SIG-M5 treated with dmso at 0.1 percent for 504 hours (cell line): ENCODE data around the gene ABHD17A.
"Not testable (repeated sequence)": the region's sequence is repeated elsewhere in the genome, so short reads cannot be mapped to it uniquely, and the experiment has no call there.

Experiments used
- DNase-seq: peaks from one replicate; lab custom pipeline; 2025; ENCODE audit not compliant: unreplicated experiment; lab: John Stamatoyannopoulos, UW

Gene ABHD17A

DNA sequence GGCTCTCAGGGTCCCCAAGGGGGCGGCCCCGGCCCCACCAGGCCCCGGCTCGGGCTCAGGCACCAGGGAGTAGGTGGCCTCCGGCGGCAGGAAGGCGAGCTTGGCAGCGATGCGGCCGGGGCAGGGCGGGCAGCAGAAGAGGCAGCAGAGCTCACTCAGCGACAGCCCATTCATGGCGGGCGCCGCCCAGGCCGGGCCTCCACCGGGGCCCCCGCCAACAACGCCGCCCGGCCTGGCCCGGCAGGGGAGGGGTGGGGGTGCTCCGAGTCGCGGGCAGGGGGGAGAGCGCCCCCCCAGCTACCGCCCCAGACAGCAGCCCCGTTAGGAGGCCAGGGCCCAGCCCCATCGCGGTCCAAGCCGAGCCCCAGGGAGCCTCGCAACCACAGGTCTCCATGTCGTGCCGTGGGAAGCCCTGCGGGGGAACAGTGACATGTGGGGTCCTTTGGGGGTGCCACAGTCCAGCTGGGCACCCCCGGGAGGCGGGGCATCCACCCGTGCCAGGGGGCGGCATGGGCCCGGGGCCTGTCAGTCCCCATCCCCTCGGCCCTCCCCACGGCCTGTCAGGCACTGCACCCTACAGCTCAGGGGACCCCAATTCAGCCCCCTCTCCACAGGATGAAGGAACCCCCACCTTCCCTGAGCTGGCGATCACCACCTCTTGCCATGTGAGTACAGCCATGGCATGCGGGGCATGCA lies 3.8 kb downstream of the ABHD17A start:
- DNase-seq: not testable (repeated sequence)

- no peak for DNase-seq
Observed at GRCh38 chr19:1880611-1881392, 4.5 kb downstream of the ABHD17A start.

DNA sequence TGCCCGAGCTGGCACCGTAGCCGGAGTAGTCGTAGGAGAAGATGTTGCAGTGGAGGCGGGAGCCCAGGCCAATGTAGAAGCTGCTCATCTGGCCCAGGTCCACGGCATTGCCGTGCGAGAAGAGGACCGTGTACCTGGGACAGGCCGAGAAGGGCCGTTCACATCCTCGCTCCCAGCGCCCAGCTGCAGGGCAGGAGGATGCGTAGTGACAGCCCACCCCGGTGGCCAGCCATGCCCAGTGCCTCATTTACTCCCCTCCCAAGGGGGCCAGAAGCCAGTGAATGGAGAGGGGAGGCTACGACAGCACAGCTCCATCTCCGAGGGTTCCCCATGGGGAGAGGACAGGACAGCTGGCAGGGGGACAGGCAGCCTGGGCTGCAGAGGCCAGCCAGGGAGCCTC lies 5.3 kb downstream of the ABHD17A start:
- not testable (repeated sequence) for DNase-seq

- DNase-seq: not testable (repeated sequence)
Observed at GRCh38 chr19:1878583-1878982, 6.7 kb downstream of the ABHD17A start.

GRCh38 chr19:1877280-1877660 lies 8.0 kb downstream of the ABHD17A start:
- DNase-seq: not testable (repeated sequence)

- DNase-seq: not testable (repeated sequence)
Observed at GRCh38 chr19:1876496-1877279, 8.6 kb downstream of the ABHD17A start.

DNA sequence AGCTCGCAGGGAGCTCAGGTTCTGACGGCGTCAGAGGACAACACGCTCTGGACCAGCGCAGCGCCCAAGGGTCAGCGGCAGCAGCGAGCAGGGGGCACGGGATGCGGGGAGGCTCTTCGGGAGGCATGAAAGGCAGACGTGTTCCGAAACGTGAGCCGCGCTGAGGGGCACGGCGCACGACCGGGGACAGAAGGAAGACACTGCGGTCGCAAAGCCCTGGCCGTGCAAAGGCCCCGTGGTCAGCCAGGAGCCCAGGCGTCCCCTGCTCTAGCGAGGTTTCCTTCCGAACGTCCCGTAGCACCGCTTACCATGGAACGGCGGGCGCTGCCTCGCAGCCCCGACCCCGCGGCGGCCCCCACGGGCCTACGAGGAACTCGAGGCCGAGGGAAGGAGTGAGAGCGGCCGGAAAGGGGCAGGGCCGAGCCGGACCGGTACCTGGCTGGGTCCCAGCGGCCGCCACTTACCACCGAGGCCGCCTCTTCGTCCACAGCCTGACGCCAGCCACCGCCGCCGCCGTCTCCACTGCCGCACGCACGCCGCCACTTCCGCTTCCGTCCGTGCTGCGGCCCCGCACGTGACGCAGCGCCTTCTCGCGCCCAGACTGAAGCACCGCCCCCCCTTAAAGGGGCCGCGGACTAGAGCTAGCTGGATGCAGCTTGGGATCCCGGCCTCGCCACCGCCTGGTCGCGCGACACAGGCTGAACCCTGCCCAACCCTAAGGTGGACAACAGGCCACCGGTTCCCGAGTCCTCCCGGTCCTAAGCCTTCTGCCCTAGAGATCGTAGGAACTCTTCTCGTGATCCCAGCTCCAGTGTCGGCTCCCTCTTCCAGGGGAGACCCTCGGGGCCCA lies 9.4 kb downstream of the ABHD17A start:
- peak; percentile 86 for DNase-seq

- not testable (repeated sequence) for DNase-seq
Observed at GRCh38 chr19:1875265-1875645, 10.0 kb downstream of the ABHD17A start.

- DNase-seq: no peak
Observed at GRCh38 chr19:1874554-1875185, 10.6 kb downstream of the ABHD17A start.

GRCh38 chr19:1873524-1874473 lies 11.5 kb downstream of the ABHD17A start:
- DNase-seq: no peak

- no peak for DNase-seq
Observed at GRCh38 chr19:1872807-1873523, 12.3 kb downstream of the ABHD17A start.

DNA sequence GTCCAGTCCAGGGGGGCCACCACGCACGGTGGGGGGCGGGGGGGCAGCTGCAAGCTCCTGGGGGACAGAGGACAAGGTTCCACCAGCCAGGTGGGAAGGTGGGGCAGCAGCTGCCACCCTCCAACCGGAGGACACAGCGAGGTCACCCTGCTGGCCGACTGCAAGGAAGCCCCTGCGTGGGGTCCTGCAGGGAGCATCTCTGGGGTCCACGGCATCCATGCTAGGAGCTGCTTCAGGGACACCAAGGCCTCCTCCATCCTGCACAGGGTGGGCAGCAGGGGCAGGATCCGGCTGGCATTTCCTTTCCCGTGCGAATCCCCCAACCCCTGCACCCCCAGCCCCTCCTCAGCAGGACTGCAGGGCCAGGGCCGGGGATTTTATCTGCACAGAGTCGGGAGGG lies 13.7 kb downstream of the ABHD17A start:
- no peak for DNase-seq

DNA sequence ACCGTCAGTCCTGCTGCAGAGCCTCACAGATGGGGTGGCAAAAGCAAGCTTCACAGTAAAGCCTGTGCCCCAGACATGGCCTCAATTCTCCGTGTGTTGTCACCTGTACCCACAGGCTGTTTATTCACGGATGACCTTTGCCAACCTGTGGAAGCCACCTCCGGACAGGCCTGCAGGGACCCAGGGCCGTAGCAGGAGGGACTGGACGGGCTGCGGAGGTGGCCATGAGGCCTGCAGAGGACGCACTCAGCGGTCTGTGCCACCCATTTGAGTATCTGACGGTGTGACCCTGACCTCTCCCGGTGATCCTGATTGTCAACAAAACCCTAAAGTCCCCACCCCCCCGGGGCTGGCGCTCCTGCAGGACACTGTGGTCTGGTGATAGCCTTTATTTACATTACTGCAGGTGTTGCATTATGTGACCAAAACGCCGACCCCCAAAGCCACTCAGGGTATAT lies 14.1 kb downstream of the ABHD17A start:
- no peak for DNase-seq

GRCh38 chr19:1868971-1869370 lies 16.3 kb downstream of the ABHD17A start:
- no peak for DNase-seq

DNA sequence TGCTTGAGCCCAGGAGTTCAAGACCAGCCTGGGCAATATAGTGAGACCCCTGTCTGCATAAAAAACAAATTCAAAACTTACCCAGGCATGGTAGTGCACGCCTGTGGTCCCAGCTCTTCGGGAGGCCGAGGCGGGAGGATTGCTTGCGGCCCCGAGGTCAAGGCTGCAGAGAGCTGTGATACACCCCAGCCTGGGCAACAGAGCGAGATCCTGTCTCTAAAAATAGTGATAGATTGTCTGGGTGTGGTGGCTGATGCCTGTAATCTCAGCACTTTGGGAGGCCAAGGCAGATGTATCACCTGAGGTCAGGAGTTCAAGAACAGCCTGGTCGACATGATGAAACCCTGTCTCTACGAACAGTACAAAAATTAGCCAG lies 18.0 kb downstream of the ABHD17A start:
- DNase-seq: no peak

GRCh38 chr19:1866693-1867348 lies 18.5 kb downstream of the ABHD17A start:
- no peak for DNase-seq

DNA sequence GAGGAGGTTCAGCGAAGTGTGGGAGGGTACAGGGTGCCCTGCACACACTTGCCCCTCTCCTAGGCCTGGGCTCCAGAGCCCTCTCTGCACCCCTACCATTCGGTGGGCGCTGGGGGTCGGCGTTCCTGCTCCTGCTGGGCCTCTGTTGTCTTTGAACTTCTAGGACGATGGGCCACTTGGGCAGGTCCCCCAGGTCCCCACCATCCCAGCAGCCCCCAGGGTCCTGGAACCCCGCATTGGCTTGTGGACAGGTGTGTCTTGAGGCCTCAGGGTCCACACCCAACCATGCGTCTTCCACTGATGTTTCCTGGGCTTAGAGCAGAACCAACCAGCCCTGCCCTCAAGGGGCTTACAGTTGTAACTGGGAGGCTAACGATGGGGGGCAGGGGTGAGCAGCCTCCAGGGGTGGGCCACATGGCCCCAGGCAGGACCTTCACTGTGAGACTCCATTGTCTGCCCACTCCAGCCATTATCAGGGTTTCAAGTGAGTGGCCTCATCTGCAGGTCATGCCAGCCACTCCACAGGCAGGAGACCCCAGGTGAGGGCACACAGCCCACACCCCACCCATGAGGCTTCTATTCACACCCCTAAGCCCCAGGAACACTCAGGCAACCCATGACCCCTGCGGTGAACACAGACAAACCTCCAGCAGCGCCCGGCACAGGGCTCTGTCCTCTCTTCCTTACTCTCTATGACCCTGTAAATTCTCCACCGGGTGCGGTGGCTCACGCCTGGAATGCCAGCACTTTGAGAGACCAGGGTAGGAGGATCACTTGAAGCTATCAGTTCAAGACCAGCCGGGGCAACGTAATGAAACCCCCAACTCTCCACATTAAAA lies 19.9 kb downstream of the ABHD17A start:
- no peak for DNase-seq
